ENCODE results near the gene PGBD5.

GRCh38 chr1:230274254-230274653, 151.9 kb downstream of the PGBD5 start:
- TF ChIP-seq POLR2AphosphoS5 (IDR thresholded peaks at IDR 0.05) (no peak), CTCF (IDR thresholded peaks at IDR 0.05) (no peak)

Measured in transverse colon (tissue), 4 donors.